Gastrocnemius medialis (tissue), 4 donors: ENCODE measurements around the gene ARHGAP22.

Experiments
- CTCF ChIP-seq, 5 experiments: fragments of 450-650 bp in 3 of 5; fragments of 200-600 bp in 2 of 5; sonication (generic) in 2 of 5; IDR thresholded peaks in 4 of 5; conservative IDR thresholded peaks in 1 of 5; 1 replicate in 4 of 5; 2 replicates in 1 of 5; pipeline ENCODE4 v1.5.1; 2016 to 2019; ENCODE audit warnings: antibody characterized with exemption in 5 of 5, mild to moderate bottlenecking in 3 of 5, moderate library complexity in 3 of 5
- POLR2A ChIP-seq, 2 donors: fragments of 450-650 bp; IDR thresholded peaks; one replicate each; pipeline ENCODE4 v1.6.1; 2017; ENCODE audit warnings: antibody characterized with exemption in 2 of 2, mild to moderate bottlenecking in 2 of 2, moderate library complexity in 2 of 2

GRCh38 chr10:48414778-48415177 is 190.1 kb downstream of the ARHGAP22 start:
- no peak for TF ChIP-seq CTCF (IDR thresholded peaks at IDR 0.05 in 4 of 5, conservative IDR thresholded peaks at IDR 0.05 in 1 of 5)
- no peak for TF ChIP-seq POLR2A (IDR thresholded peaks at IDR 0.05)
